Measurements from ENCODE around the gene SP140.

SP140 gene

GRCh38 chr2:230225486-230225885 lies at the start of gene SP140:
Gene SP140, plus strand, starts transcription at chr2:230225736. Its CDS starts 109 bp downstream, at chr2:230225845.
- DNase-seq (ENCODE audit: low spot score): peak; percentile 74
- no peak for TF ChIP-seq CTCF (IDR thresholded peaks at IDR 0.05; ENCODE audit: extremely low read depth, missing control alignments)

GRCh38 chr2:230176996-230177395 lies 48.5 kb upstream of the SP140 start:
- no peak for DNase-seq (ENCODE audit: low spot score)
- no peak for TF ChIP-seq CTCF (IDR thresholded peaks at IDR 0.05; ENCODE audit: extremely low read depth, missing control alignments)

GRCh38 chr2:230178546-230179485 lies 46.7 kb upstream of the SP140 start:
- TF ChIP-seq CTCF (IDR thresholded peaks at IDR 0.05; ENCODE audit: extremely low read depth, missing control alignments): no peak
- DNase-seq (ENCODE audit: low spot score): no peak

- no peak for DNase-seq (ENCODE audit: low spot score)
- no peak for TF ChIP-seq CTCF (IDR thresholded peaks at IDR 0.05; ENCODE audit: extremely low read depth, missing control alignments)
These were observed 45.6 kb upstream of the SP140 start for GRCh38 chr2:230179907-230180306.

- TF ChIP-seq CTCF (IDR thresholded peaks at IDR 0.05; ENCODE audit: extremely low read depth, missing control alignments): no peak
- no peak for DNase-seq (ENCODE audit: low spot score)
These were observed 44.3 kb upstream of the SP140 start for GRCh38 chr2:230181195-230181594.

- no peak for TF ChIP-seq CTCF (IDR thresholded peaks at IDR 0.05; ENCODE audit: extremely low read depth, missing control alignments)
- DNase-seq (ENCODE audit: low spot score): no peak
These were observed 40.6 kb upstream of the SP140 start for GRCh38 chr2:230184727-230185578.

Measured in GM20000 (cell line).